GM21717 (cell line): ENCODE results near the gene PIK3AP1.
"Not testable (repeated sequence)": the region's sequence is repeated elsewhere in the genome, so short reads cannot be mapped to it uniquely, and the experiment has no call there.

ENCODE experiments used
- ATAC-seq: cut with Tn5 transposase; IDR thresholded peaks from one replicate; pipeline ENCODE4 v1.9.1; 2021; ENCODE audit warnings: mild to moderate bottlenecking, moderate library complexity; ENCODE audit not compliant: unreplicated experiment

PIK3AP1 gene, protein sequence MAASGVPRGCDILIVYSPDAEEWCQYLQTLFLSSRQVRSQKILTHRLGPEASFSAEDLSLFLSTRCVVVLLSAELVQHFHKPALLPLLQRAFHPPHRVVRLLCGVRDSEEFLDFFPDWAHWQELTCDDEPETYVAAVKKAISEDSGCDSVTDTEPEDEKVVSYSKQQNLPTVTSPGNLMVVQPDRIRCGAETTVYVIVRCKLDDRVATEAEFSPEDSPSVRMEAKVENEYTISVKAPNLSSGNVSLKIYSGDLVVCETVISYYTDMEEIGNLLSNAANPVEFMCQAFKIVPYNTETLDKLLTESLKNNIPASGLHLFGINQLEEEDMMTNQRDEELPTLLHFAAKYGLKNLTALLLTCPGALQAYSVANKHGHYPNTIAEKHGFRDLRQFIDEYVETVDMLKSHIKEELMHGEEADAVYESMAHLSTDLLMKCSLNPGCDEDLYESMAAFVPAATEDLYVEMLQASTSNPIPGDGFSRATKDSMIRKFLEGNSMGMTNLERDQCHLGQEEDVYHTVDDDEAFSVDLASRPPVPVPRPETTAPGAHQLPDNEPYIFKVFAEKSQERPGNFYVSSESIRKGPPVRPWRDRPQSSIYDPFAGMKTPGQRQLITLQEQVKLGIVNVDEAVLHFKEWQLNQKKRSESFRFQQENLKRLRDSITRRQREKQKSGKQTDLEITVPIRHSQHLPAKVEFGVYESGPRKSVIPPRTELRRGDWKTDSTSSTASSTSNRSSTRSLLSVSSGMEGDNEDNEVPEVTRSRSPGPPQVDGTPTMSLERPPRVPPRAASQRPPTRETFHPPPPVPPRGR

DNA sequence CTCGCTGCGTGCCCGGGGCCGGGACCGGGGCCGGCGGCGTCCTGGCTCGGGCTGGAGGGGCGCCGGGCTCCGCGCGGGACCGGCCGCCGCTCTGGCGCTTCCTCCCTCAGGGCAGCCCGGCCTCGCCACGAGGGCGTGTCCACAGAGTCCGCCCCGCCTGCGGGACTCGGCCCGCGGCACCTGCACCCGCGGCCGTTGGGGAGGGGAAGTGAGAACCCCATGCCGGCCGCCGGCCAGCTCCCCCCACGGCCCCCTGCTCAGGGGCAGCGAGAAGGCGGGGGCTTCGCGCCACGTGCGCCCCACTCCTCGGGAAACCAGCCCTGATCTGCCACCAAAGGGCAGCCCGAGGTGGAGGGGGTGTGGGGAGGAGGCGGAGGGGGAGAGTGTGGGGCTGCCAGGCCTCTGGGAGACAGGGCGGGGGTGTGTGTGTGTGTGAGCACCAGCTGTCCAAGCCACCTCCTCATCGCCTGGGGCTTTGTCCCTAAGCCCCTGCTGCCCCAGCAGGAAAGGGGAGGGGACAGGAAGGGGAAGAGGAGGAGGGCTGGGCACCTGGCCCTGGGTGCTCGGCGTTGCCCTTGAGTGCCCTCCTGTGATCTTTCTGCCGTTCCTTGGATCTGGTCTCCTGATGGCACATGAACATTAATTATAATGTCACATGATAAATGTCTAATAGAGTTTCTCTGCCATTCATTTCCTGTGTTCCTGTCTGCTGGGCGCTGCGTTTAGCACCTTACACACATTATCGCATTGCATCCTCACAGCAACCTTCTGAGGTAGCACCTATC, at the start of gene PIK3AP1:
TSS of gene PIK3AP1 (minus strand) at position 93 of the 785 bp plus-strand sequence. CDS start 120 bp downstream, outside the sequence.
- peak; percentile 62 for ATAC-seq

DNA sequence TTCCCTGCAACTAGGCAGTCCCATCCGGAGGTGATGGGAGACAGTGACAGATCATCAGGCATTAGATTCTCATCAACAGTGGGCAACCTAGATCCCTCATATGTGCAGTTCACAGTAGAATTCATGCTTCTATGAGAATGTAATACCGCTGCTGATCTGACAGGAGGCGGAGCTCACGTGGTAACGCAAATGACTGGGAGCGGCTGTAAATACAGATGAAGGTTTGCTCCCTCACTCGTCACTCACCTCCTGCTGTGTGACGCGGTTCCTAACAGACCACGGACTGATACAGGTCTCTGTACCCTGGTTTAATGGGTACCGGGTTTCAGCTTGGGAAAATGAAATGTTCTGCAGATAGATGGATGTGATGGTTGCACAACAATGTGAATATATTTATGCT, 47.8 kb upstream of the PIK3AP1 start:
- ATAC-seq, result no peak

DNA sequence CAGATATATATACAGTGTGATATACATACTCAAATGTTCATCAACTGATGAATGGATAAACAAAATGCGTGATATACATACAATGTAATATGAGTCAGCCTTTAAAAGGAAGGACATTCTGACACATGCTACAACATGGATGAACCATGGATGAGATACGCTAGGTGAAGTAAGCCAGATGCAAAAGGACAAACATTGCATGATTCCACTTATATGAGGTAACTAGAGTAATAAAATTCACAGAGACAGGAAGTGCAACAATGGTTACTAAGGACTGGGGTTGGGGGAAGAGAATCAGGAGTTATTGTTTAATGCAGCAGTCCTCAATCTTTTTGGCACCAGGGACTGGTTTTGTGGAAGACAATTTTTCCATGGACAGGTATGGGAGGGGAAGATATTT, 47.3 kb upstream of the PIK3AP1 start:
- no peak for ATAC-seq

DNA sequence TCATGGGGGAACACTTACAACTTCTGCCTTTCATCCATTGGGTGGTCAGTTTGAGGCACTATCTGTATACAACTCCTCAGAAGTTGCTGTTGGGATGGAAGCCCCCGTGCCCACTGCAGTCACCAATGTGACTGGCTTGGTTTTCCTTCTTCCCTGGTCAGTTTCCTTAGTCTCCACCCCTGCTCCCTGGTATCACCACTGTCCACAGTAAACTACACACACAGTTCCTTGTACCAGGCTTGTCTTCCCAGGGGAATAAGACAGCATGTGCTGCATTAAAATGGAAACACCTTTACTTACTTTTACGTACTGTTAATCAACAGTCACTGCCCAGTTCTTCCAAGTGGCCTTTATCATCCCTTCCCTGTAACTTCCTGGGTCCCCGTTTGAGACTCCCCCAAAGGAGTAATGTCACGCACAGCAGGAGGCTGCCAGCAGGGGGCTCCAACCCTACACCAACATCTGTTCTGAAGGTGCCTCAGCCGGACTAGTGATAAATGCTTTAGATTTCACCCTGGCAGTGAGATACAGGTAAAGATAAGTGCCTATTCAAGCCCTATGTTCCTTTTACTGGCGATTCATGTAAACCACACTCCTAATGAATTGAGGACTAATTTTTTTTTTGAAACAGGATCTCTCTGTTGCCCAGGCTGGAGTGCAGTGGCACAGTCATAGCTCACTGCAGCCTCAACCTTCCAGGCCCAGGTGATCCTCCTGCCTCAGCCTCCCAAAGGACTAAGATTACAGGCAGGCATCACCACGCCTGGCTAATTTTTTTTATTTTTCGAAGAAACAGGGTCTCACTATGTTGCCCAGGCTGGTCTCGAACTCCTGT, 45.3 kb upstream of the PIK3AP1 start:
- ATAC-seq, result no peak

DNA sequence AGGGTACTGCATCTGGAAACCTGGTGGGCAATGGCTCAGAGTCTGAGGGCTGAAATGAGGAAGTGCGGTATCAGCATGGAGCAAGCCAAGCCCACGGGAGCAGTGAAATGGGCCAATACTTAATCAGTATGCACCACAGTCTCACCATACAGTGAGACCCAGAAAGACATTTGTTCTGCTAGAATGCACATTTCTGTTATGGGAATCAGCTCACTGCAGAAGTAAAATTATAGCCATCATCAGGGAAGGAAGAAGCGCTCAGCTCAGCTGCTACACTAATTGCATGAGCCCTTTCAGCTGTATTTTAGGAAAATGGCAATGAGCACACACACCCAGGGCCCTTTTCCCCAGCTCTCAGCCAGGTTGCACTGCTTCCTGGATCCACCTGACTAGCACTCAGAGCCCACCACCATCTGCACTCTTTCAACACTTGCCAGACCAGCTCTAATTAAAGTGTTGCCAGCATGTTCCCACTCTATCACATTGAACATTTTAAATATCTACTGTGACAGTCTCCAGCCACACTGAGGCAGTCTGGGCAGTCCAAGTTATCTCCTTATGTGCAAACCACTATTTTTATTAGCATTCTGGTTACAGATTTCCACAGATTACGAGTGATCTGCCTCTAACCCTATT, 44.2 kb upstream of the PIK3AP1 start:
- ATAC-seq, result no peak

DNA sequence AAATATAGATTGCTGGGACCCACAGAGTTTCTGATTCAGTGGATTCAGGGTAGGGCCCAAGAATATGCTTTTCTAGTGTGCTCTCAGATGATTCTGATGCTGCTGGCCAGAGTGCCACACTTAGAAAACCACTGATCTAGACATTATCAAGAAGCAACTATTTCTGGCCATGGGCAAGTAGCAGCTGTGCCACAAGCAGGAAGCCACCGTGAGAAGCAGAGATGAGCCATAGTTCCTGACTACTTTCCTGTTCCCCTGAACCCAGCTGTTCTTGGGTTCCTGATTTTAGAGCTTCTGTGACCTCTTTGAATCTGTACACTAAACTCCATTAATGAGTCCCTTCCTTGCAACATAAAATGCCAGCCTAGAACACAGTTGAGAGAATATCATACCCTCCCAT, 38.1 kb upstream of the PIK3AP1 start:
- peak; percentile 93 for ATAC-seq

DNA sequence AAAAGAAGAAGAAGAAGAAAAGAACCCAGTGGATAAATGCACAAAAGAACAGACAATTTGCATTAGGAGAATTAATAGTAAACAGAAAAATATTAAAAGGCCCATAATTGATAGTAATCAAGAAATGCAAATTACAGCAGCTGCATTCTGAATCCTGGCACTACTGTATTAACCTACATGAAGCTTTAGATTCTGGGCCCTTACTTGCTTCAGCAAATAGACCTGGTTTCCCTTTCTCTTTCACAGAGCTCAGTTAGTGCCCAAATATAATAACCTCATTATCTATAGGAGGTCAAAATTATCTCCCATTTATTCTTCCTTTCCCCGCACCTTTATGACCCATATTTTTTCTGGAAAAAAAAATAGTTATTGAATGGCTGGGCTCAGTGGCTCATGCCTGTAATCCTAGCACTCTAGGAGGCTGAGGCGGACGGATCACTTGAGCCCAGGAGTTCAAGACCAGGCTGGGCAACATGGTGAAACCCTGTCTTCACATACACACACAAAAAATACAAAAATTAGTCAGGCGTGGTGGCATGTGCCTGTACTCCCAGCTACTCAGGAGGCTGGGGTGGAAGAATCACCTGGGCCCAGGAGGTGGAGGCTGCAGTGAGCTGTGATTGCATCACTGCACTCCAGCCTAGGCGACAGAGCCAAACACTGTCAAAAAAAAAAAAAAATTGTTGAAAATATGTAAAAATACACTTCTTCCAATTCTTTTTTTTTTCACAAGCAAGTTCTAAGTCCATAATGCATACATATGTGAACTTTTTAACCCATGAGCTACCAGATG, 36.0 kb upstream of the PIK3AP1 start:
- no peak for ATAC-seq

DNA sequence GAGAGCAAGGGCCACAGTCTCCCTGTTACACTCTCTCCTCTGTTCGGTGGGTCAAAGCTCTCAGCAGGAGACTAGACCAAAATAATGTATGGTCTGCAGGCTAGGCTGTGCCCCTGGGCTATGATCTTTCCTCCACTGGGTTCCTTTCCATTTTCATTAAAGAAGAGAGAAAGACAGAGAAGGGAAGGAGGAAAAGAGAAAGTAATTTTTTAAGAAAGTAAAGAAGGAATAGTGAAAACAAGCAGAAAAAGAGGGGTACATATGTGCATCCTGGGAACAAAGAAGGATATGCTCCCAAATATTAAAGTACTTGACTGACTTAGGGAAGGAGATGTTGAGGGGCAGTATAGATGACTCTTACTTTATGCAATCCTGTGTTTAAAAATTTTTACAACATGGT, 33.6 kb upstream of the PIK3AP1 start:
- no peak for ATAC-seq

DNA sequence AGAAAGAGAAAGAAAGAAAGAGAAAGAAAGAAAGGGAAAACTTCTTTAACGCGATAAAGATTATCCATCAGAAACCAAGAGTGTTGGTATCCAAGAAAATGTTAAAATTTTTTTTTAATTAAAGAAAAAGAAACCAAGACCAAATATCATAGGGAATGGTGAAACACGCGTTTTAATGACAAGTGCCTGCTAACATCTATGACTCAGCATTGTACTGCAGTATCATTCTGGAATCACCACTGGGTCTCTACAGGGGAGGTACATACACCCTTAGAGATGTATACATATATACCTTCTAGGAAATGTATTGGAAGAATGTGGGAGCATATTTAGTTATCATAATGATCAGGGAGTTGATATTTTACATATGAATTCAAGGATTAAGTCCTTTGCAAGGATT, 32.1 kb upstream of the PIK3AP1 start:
- no peak for ATAC-seq

DNA sequence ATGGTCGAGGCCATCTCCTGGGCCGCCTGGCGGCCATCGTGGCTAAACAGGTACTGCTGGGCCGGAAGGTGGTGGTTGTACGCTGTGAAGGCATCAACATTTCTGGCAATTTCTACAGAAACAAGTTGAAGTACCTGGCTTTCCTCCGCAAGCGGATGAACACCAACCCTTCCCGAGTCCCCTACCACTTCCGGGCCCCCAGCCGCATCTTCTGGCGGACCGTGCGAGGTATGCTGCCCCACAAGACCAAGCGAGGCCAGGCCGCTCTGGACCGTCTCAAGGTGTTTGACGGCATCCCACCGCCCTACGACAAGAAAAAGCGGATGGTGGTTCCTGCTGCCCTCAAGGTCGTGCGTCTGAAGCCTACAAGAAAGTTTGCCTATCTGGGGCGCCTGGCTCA, 30.0 kb upstream of the PIK3AP1 start:
- ATAC-seq, result not testable (repeated sequence)

DNA sequence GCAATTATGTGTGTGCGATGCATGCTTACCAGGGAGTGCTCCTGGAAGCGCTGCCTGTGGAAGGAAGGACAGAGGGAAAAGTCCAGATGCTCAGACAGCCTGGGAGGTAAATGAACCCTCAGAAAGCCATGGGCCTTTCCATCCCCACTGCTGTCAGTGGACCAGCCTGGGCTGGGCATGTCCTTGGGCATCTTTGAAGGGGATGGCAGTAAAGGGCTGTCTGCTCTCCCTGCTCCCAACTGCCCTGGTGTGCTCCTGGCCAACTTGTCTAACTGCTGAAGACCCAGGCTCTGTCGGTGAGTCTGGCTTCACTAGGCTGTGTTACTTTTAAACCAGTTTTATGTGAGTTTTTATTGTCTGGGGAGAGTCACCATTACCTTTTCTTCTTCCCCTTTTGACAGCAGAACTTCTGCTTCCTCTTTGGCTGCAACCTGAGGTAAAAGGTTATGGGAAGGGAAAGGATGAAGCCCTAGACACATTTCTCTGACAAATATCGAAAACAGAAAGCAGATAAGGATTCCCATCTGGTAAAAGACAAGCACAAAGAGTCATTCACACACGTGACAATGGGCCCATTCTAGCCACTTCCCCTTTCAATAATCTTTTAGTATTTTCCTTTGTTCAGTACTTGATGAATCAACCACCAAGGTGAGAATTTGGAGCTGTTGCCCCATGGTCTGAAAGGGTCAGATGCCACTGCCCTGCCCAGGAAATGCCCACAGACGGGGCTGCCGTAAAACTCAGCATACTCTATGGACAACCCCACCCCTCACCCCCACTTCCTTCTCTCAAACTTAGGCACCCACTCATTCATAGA, 27.6 kb upstream of the PIK3AP1 start:
- ATAC-seq, result peak; percentile 77

DNA sequence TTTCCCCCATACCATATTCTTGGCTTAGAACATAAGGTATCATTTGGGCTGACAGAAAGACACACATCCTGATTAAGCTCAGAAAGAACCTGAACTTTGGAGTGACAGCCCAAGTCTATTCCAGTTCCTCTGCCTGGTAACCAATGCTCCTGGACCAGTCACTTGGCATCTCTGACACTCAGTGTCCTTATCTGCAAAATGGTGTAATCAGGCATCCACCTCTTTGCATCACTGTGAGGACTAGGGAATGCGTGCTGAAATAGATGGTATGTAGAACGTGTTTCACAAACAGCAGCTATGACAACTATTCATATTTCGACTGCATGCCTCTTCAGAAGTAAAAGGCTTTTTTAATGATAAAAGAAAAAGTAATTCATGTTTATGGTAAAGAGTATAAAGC, 26.2 kb upstream of the PIK3AP1 start:
- ATAC-seq, result no peak

DNA sequence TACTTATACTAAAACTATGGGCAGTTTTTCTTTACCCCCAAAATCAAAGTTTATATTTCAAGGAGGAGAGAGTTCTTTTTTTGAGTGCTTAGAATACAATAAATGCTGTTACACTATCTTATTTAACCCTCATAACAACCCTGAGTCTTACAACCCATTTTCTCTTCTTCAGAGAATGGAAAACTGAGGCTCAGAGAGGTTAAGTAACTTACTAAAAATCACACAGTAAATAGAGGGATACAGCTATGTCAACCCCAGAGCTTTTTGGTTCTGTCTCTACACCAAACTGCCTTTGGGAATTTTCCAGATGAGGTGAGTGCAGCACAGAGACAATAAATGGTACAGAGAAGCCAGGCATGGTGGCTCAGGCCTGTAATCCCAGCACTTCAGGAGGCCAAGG, 25.6 kb upstream of the PIK3AP1 start:
- no peak for ATAC-seq

DNA sequence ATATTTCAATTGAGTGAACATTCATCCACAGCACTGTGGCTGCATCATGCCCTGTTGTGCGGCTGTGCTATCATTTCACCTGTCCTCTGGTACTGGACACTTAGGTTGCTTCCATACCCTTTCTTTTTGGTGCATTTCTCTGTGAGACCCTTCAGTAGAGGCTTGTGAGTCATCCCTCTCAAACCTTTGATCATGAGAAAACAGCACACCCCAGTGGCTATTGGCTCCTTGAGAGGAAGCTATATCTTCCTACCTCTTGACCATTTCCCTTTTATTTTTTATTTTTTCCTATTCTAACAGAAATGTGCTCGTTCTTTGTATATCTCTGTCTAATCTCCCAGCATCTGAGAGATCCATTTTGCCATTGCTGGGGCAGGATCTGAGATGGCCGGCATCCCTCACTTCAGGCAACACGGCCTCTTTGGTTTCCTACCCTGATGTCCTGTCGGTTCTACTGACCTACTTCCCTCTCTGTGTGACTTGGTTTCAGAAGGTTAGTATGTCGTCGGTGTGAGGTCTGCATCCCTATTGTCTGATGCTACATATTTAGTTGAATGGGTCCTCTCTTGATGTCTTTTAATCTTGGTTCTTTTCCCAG, 23.8 kb upstream of the PIK3AP1 start:
- no peak for ATAC-seq

DNA sequence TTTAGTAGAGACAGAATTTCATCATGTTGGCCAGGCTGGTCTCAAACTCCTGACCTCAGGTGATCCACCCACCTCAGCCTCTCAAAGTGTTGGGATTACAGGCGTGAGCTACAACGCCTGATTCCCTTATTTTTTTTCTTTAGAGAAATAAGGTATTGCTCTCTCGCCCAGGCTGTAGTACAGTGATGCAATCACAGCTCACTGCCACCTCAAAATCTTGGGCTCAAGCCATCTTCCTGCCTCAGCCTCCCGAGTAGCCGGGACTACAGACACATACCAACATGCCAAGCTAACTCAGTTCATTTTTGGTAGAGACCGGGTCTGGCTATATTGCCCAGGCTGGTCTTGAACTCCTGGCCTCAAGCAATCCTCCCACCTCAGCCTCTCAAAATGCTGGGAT, 21.2 kb upstream of the PIK3AP1 start:
- not testable (repeated sequence) for ATAC-seq

DNA sequence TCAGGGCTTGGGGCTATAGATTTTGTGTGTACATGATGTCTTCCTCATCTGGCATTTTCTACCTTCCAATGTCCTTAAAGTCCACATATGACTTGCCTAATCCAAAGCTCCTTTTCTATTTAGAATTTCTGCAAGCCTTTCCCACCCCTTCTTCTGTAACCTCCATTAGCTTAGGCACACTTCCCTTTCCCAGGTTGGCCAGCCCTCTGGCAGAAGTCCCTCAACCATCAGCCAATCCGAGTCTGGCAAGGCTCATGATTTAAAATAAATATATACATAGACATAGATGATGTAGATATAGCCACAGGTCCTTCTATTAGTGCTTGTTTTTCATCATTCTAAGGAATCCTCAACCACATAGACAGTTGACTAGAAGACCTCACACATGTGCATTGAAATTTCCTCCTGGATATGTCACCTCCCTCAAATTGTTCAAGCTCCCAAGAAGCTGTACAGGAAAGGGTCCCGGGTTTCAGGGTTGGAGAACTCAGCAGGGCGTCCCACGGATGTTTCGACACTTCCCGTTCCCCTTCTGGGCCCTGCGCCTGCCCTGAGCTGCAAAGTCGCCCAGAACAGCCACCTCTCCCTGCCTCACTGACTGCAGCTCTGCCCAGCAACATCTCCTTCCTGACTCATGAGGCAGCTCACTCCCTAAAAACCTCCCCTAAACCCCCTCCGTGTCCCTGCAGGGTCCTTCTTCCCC, 20.4 kb upstream of the PIK3AP1 start:
- no peak for ATAC-seq

DNA sequence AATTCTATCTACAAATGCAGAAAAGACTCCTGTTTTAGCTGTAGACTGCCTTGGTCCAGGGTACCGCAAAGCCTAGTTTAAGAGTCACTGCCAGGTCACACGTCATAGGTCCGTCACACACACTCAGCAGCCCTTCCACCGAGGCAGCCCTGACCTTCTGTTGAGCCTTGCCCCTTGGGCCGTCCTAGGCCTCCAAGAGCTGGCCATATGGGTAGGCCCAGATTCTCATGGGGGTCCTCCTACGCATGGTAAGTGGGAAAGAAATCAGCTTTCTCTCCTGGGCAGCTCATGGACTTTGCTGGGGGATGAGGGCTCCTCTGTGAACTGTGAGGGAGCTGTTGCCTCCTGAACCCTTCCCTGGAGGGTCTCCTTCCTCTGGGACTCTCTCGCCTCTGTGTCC, 19.8 kb upstream of the PIK3AP1 start:
- no peak for ATAC-seq
